HFFc6 (cell line): ENCODE measurements around the gene PBX3. TPM values are rescaled to one million over a fixed set of nuclear protein-coding genes. Genes with fewer than 3 reads are reported as not detected.

ENCODE experiments used
- DNase-seq: peaks from one replicate; pipeline ENCODE4 v3.0.0-alpha.2; 2018
- H3K27ac Mint-ChIP-seq: 2 replicates; pipeline ENCODE4 v1.8.0; 2020; ENCODE audit warnings: mild to moderate bottlenecking, mixed read lengths
- H3K27me3 Mint-ChIP-seq: 2 replicates; pipeline ENCODE4 v1.8.0; 2021; ENCODE audit warnings: mild to moderate bottlenecking, moderate library complexity, mixed read lengths; ENCODE audit not compliant: insufficient read depth
- H3K36me3 Mint-ChIP-seq: 2 replicates; pipeline ENCODE4 v1.8.0; 2021; ENCODE audit warnings: low read depth, mixed read lengths
- H3K4me1 Mint-ChIP-seq: 2 replicates; pipeline ENCODE4 v1.8.0; 2020; ENCODE audit warnings: low read depth, mixed read lengths
- H3K4me3 Mint-ChIP-seq: 2 replicates; pipeline ENCODE4 v1.8.0; 2020; ENCODE audit warnings: mild to moderate bottlenecking, moderate library complexity, mixed read lengths
- H3K9me3 Mint-ChIP-seq: 2 replicates; pipeline ENCODE4 v1.8.0; 2020; ENCODE audit warnings: mild to moderate bottlenecking, mixed read lengths
- total RNA-seq, 6 experiments: library from RNA; stranded (reverse); fragmentation: NEBNext Ultra II Directional; extraction: Animal tissue kit (Norgen Biotek cat#: 25700); gene quantifications; 2 replicates in 1 of 6; 3 replicates in 5 of 6; pipeline ENCODE4 v1.2.3, GENCODE V29; 2021
- TF ChIP-seq, protein P1 (sequence below): fragments of 200-600 bp; sonication (generic); IDR thresholded peaks from 2 replicates; pipeline ENCODE4 v1.5.0; 2021; ENCODE audit warnings: antibody characterized with exemption, mild to moderate bottlenecking

The PBX3 gene
- total RNA-seq, 6 experiments from 2014 or later = 32.2 to 44.3 (median 40.3) TPM

- Mint-ChIP-seq H3K4me1 (no peaks in the 10 kb centered on the region), H3K9me3 (no peaks in the 10 kb centered on the region), H3K36me3 (no peaks in the 10 kb centered on the region), H3K4me3 (no peak overlapping the region), H3K27ac (no peak overlapping the region), H3K27me3 (peaks cover 16% of the 10 kb centered on the region)
- TF ChIP-seq, protein P1, sequence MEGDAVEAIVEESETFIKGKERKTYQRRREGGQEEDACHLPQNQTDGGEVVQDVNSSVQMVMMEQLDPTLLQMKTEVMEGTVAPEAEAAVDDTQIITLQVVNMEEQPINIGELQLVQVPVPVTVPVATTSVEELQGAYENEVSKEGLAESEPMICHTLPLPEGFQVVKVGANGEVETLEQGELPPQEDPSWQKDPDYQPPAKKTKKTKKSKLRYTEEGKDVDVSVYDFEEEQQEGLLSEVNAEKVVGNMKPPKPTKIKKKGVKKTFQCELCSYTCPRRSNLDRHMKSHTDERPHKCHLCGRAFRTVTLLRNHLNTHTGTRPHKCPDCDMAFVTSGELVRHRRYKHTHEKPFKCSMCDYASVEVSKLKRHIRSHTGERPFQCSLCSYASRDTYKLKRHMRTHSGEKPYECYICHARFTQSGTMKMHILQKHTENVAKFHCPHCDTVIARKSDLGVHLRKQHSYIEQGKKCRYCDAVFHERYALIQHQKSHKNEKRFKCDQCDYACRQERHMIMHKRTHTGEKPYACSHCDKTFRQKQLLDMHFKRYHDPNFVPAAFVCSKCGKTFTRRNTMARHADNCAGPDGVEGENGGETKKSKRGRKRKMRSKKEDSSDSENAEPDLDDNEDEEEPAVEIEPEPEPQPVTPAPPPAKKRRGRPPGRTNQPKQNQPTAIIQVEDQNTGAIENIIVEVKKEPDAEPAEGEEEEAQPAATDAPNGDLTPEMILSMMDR = no peak
- no peak for DNase-seq
These were observed 14.6 kb upstream of the PBX3 start for GRCh38 chr9:125732562-125732961.

- H3K4me1 Mint-ChIP-seq = peaks cover 27% of the 10 kb centered on the region
- no peaks in the 10 kb centered on the region for H3K9me3 Mint-ChIP-seq
- TF ChIP-seq, protein P1 = no peak
- no peak overlapping the region for H3K27ac Mint-ChIP-seq
- DNase-seq = peak; percentile 22
- no peak overlapping the region for H3K4me3 Mint-ChIP-seq
- no peaks in the 10 kb centered on the region for H3K36me3 Mint-ChIP-seq
- peaks cover 2% of the 10 kb centered on the region; the same call in 1 of the 2 replicates for H3K27me3 Mint-ChIP-seq
These were observed 7.7 kb upstream of the PBX3 start for GRCh38 chr9:125739436-125739835.

DNA sequence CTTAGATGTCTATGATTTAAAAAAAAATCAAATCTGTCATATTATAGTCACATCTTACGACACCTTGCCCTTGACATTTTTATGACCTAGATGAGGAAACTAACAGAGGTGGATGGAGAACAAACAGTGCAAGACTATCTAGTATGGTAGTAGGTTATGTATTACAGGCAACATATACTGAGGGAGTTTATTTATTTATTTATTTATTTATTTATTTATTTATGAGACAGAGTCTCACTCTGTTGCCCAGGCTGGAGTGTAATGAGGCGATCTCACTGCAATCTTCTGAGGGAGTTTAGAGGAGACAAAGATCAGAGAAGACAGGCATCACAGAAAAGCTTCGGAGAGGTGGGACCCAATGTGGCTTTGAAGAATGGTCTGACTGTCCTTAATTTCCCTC lies 4.5 kb upstream of the PBX3 start:
- DNase-seq = no peak
- Mint-ChIP-seq H3K9me3 (no peaks in the 10 kb centered on the region), H3K4me1 (peaks cover 45% of the 10 kb centered on the region), H3K27me3 (peaks cover 3% of the 10 kb centered on the region; the same call in 1 of the 2 replicates), H3K36me3 (no peaks in the 10 kb centered on the region), H3K27ac (no peak overlapping the region), H3K4me3 (no peak overlapping the region)
- TF ChIP-seq, protein P1 = no peak

GRCh38 chr9:125743682-125744428 lies 3.3 kb upstream of the PBX3 start:
- peak overlapping the region; percentile 78; the same call in 1 of the 2 replicates for H3K27ac Mint-ChIP-seq
- peaks cover 3% of the 10 kb centered on the region; the same call in 1 of the 2 replicates for H3K27me3 Mint-ChIP-seq
- H3K36me3 Mint-ChIP-seq = peaks cover 6% of the 10 kb centered on the region
- TF ChIP-seq, protein P1 = no peak
- H3K9me3 Mint-ChIP-seq = no peaks in the 10 kb centered on the region
- peaks cover 48% of the 10 kb centered on the region for H3K4me1 Mint-ChIP-seq
- DNase-seq = peak; percentile 35
- no peak overlapping the region for H3K4me3 Mint-ChIP-seq

DNA sequence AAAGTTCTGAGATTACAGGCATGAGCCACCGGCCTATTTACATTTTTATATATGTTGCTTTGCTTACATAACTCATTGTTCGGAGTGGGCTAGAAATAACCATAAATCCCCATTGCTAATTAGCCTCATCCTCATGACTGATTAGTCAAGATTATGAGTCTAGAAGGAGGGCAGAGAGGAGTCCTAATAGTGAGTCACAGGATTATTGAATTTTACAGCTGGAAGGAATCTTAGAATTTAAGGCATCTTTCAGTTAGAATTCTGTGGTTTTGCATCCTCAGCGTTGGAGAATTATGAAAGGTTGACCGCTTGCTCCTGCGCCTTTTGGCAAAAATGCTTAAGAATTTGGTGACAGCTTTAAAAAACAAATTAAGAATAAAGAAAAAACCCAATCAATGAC lies 2.6 kb upstream of the PBX3 start:
- Mint-ChIP-seq H3K4me3 (peak overlapping the region; percentile 92), H3K27me3 (peaks cover 3% of the 10 kb centered on the region; the same call in 1 of the 2 replicates), H3K36me3 (peaks cover 14% of the 10 kb centered on the region), H3K9me3 (no peaks in the 10 kb centered on the region), H3K4me1 (peaks cover 51% of the 10 kb centered on the region), H3K27ac (peak overlapping the region; percentile 78)
- peak; percentile 89 for DNase-seq
- TF ChIP-seq, protein P1 = no peak
